MCF 10A (cell line): ENCODE results near the gene CACNB4. TPM values are rescaled to one million over a fixed set of nuclear protein-coding genes. Genes with fewer than 3 reads are reported as not detected.

ENCODE experiments used
- BruUV-seq: library from RNA; stranded (reverse); fragments of 400-500 nt; replicated peaks from 2 replicates; lab custom pipeline; 2021; lab: Mats Ljungman, UMichigan
- CTCF ChIA-PET: fragments of 300-600 bp; sonication (Branson Sonifier 250); formaldehyde crosslinking; extraction: SDS; loops from one replicate; lab custom pipeline; 2021; ENCODE audit warnings: antibody characterized with exemption, inconsistent platforms; lab: Yijun Ruan, JAX
- POLR2A ChIA-PET: fragments of 300-600, 350-650 bp; sonication (Branson Sonifier 250); formaldehyde crosslinking; extraction: SDS; loops from one replicate; lab custom pipeline; 2020; ENCODE audit warnings: antibody characterized with exemption, inconsistent platforms; lab: Yijun Ruan, JAX
- DNase-seq: peaks from one replicate; pipeline ENCODE4 v3.0.0-alpha.2; 2018; ENCODE audit not compliant: unreplicated experiment
- H3K27ac Mint-ChIP-seq: one replicate; pipeline ENCODE4 v1.8.0; 2022; ENCODE audit warnings: mild to moderate bottlenecking, low read depth, mixed read lengths; ENCODE audit not compliant: unreplicated experiment
- H3K27me3 Mint-ChIP-seq: one replicate; pipeline ENCODE4 v1.8.0; 2022; ENCODE audit warnings: mixed read lengths; ENCODE audit not compliant: insufficient read depth, unreplicated experiment
- H3K36me3 Mint-ChIP-seq: one replicate; pipeline ENCODE4 v1.8.0; 2022; ENCODE audit warnings: mild to moderate bottlenecking, moderate library complexity, mixed read lengths; ENCODE audit not compliant: insufficient read depth, unreplicated experiment
- H3K4me1 Mint-ChIP-seq: one replicate; pipeline ENCODE4 v1.8.0; 2022; ENCODE audit warnings: mixed read lengths; ENCODE audit not compliant: insufficient read depth, unreplicated experiment
- H3K4me3 Mint-ChIP-seq: one replicate; pipeline ENCODE4 v1.8.0; 2022; ENCODE audit warnings: mild to moderate bottlenecking, moderate library complexity, mixed read lengths; ENCODE audit not compliant: unreplicated experiment
- H3K9me3 Mint-ChIP-seq: one replicate; pipeline ENCODE4 v1.8.0; 2022; ENCODE audit warnings: mixed read lengths; ENCODE audit not compliant: unreplicated experiment
- intact Hi-C: fragments of 100-400 bp; cut with micrococcal nuclease; formaldehyde crosslinking; loops from 2 replicates; pipeline ENCODE4 v1.14.1; 2022
- total RNA-seq: library from RNA; stranded (reverse); gene quantifications from 2 replicates; pipeline ENCODE4 v1.2.3, GENCODE V29; 2022
- TF ChIP-seq, protein P1 (sequence below): fragments of 200-600 bp; IDR thresholded peaks from one replicate; pipeline ENCODE4 v1.8.0; 2022; ENCODE audit warnings: antibody characterized with exemption, mild to moderate bottlenecking; ENCODE audit not compliant: unreplicated experiment

Gene CACNB4
- total RNA-seq, 1 experiment from 2014 or later, result 0.49 TPM

DNA sequence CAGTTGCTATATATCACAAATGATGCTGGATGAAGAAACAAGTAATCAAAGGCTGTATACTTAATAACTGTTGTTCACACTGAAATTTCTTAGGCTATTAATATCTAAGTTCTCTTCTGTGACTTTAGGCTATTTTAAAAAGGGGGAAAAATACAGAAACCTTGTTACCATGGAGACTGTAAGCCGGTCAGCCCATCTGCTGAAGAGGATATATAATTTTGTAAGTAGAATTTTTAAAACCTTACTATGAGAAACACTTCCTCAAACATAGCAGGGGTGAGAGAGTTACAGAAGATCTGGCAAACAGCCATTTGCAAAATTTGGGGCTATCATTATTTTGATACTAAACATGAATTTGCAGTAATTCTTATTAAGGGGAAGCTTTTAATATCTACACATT is 27.8 kb downstream of the CACNB4 start:
- TF ChIP-seq, protein P1, sequence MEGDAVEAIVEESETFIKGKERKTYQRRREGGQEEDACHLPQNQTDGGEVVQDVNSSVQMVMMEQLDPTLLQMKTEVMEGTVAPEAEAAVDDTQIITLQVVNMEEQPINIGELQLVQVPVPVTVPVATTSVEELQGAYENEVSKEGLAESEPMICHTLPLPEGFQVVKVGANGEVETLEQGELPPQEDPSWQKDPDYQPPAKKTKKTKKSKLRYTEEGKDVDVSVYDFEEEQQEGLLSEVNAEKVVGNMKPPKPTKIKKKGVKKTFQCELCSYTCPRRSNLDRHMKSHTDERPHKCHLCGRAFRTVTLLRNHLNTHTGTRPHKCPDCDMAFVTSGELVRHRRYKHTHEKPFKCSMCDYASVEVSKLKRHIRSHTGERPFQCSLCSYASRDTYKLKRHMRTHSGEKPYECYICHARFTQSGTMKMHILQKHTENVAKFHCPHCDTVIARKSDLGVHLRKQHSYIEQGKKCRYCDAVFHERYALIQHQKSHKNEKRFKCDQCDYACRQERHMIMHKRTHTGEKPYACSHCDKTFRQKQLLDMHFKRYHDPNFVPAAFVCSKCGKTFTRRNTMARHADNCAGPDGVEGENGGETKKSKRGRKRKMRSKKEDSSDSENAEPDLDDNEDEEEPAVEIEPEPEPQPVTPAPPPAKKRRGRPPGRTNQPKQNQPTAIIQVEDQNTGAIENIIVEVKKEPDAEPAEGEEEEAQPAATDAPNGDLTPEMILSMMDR, result no peak
- BruUV-seq, result no TSS peak
- ChIA-PET POLR2A (no interaction called here), CTCF (no interaction called here)
- intact Hi-C loops, result no loop called here
- no peak for DNase-seq
- no peak overlapping the region for H3K27ac Mint-ChIP-seq
- no peaks in the 10 kb centered on the region for H3K9me3 Mint-ChIP-seq
- H3K4me1 Mint-ChIP-seq, result no peaks in the 10 kb centered on the region
- no peaks in the 10 kb centered on the region for H3K27me3 Mint-ChIP-seq
- no peaks in the 10 kb centered on the region for H3K36me3 Mint-ChIP-seq
- H3K4me3 Mint-ChIP-seq, result no peak overlapping the region

DNA sequence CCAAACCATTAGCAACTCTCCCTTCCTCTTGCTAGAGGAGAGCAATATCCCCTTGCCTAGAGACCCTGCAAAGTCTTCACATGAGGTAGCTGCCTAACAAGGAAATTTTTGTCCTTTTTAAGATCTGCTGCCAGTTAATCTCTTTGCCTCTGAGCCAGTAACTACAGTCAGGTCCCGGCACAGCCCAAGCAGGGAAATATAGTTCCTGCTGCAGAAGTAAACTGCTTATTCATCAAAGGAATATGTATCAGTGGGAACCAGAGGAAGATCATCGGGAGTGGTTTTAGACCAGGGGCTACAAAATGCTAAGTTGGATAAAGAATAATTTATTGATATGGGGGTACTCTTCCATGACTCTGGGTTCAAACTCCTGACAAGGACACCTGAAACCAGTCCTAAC is 30.6 kb downstream of the CACNB4 start:
- no TSS peak for BruUV-seq
- Mint-ChIP-seq H3K27ac (no peak overlapping the region), H3K4me1 (no peaks in the 10 kb centered on the region), H3K36me3 (no peaks in the 10 kb centered on the region), H3K9me3 (no peaks in the 10 kb centered on the region), H3K4me3 (no peak overlapping the region), H3K27me3 (no peaks in the 10 kb centered on the region)
- DNase-seq, result no peak
- POLR2A ChIA-PET, result no interaction called here
- CTCF ChIA-PET, result no interaction called here
- intact Hi-C loops, result no loop called here
- TF ChIP-seq, protein P1, result no peak

DNA sequence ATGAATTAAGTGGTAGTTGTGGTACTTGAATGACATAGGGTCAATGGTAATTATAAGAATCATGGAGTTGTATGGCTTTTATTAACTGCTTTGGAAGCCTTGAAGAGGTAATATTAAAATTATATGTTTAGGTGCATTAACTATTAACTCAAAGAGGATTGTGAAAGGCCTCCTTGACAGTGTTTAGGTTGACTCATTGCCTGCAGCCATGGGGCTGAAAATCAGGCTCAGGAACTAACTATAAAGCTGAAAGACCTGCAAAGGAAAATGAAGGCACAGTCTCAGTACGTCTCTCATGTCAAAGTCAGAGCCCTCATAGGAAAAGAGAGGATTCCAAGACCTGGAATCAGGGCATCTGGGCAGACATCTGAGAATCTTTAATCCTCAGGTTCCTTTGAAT is 31.0 kb downstream of the CACNB4 start:
- TF ChIP-seq, protein P1, result no peak
- no peak for DNase-seq
- peaks cover 2% of the 10 kb centered on the region for H3K4me1 Mint-ChIP-seq
- intact Hi-C loops, result no loop called here
- ChIA-PET CTCF (interaction anchor here (0.6 to 0.7 kb wide), 2 partner anchors 62 to 288 kb away, joined by 3 to 5 read pairs; no protein-coding TSS in a partner anchor), POLR2A (no interaction called here)
- H3K4me3 Mint-ChIP-seq, result no peak overlapping the region
- no peaks in the 10 kb centered on the region for H3K36me3 Mint-ChIP-seq
- no TSS peak for BruUV-seq
- H3K27ac Mint-ChIP-seq, result no peak overlapping the region
- no peaks in the 10 kb centered on the region for H3K9me3 Mint-ChIP-seq
- H3K27me3 Mint-ChIP-seq, result peaks cover 2% of the 10 kb centered on the region

DNA sequence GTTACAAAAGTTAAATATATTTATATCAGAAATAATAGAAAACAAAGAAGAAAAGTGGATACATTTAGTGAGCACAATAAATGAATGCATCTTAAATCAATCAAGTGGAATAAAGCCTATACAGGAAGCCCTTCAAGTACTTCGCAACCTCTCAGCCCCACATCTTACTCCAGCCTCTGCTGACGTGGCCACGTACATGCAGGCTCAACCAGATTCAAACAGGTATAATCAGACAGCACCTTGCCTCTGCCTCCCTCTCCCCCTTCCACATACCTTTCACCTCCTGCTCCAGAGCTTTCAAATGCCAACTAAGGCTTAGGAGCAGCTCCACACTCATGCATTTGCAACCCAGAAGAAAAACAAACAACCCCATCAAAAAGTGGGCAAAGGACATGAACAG is 32.9 kb downstream of the CACNB4 start:
- no TSS peak for BruUV-seq
- ChIA-PET POLR2A (no interaction called here), CTCF (no interaction called here)
- Mint-ChIP-seq H3K27me3 (peaks cover 12% of the 10 kb centered on the region), H3K36me3 (no peaks in the 10 kb centered on the region), H3K27ac (no peak overlapping the region), H3K4me3 (no peak overlapping the region), H3K4me1 (peaks cover 8% of the 10 kb centered on the region), H3K9me3 (no peaks in the 10 kb centered on the region)
- TF ChIP-seq, protein P1, result no peak
- intact Hi-C loops, result no loop called here
- DNase-seq, result no peak
